PC-9 (cell line): ENCODE results near the gene SDK1. TPM values are rescaled to one million over a fixed set of nuclear protein-coding genes. Genes with fewer than 3 reads are reported as not detected.

Experiments used
- BruUV-seq: library from RNA; stranded (reverse); fragments of 400-500 nt; replicated peaks from 2 replicates; lab custom pipeline; 2021; lab: Mats Ljungman, UMichigan
- CTCF ChIA-PET: fragments of 300-600 bp; sonication (Branson Sonifier 250); formaldehyde crosslinking; loops from one replicate; lab custom pipeline; 2022; ENCODE audit warnings: antibody characterized with exemption; lab: Charles Lee
- POLR2A ChIA-PET: fragments of 300-600 bp; sonication (Branson Sonifier 250); formaldehyde crosslinking; loops from one replicate; lab custom pipeline; 2022; ENCODE audit warnings: antibody characterized with exemption; ENCODE audit not compliant: unreplicated experiment; lab: Charles Lee
- DNase-seq, 2 experiments: peaks; one replicate each; pipeline versions ENCODE4 v3.0.0 to v3.0.0-alpha.2; 2015 to 2022; ENCODE audit warnings: mixed read lengths in 1 of 2
- H2AFZ ChIP-seq: fragments of 200-600 bp; sonication (generic); 2 replicates; pipeline ENCODE4 v1.8.1; 2017; ENCODE audit warnings: antibody characterized with exemption
- H3F3A ChIP-seq: fragments of 200-600 bp; sonication (generic); 2 replicates; pipeline ENCODE4 v1.8.1; 2017; ENCODE audit warnings: antibody characterized with exemption, mild to moderate bottlenecking, low read depth; ENCODE audit not compliant: insufficient read depth
- H3K27ac ChIP-seq: fragments of 200-600 bp; sonication (generic); 2 replicates; pipeline ENCODE4 v1.6.1; 2016; ENCODE audit warnings: mixed run types
- H3K27me3 ChIP-seq: fragments of 200-600 bp; sonication (generic); 2 replicates; pipeline ENCODE4 v1.6.1; 2016; ENCODE audit warnings: low read depth, mixed run types; ENCODE audit not compliant: insufficient read depth
- H3K36me3 ChIP-seq: fragments of 200-600 bp; sonication (generic); 2 replicates; pipeline ENCODE4 v1.6.1; 2016; ENCODE audit warnings: low read depth, mixed run types
- H3K4me1 ChIP-seq: fragments of 200-600 bp; sonication (generic); replicated peaks from 2 replicates; pipeline ENCODE4 v1.6.1; 2016; ENCODE audit warnings: mixed run types; ENCODE audit not compliant: insufficient read depth
- H3K4me2 ChIP-seq: fragments of 200-600 bp; sonication (generic); 2 replicates; pipeline ENCODE4 v1.6.1; 2017; ENCODE audit warnings: mixed run types
- H3K4me3 ChIP-seq: fragments of 200-600 bp; sonication (generic); 2 replicates; pipeline ENCODE4 v1.6.1; 2016; ENCODE audit warnings: mixed run types
- H3K79me2 ChIP-seq: fragments of 200-600 bp; sonication (generic); 2 replicates; pipeline ENCODE4 v1.6.1; 2017; ENCODE audit warnings: low read depth, mixed run types
- H3K9me2 ChIP-seq: fragments of 200-600 bp; sonication (generic); 2 replicates; pipeline ENCODE4 v1.8.1; 2017; ENCODE audit warnings: mild to moderate bottlenecking; ENCODE audit not compliant: insufficient read depth
- H3K9me3 ChIP-seq: fragments of 200-600 bp; sonication (generic); 2 replicates; pipeline ENCODE4 v1.8.1; 2016; ENCODE audit warnings: low read depth; ENCODE audit not compliant: insufficient read depth
- H4K20me1 ChIP-seq: fragments of 200-600 bp; sonication (generic); 2 replicates; pipeline ENCODE4 v1.8.1; 2017; ENCODE audit not compliant: insufficient read depth
- CTCF ChIP-seq: fragments of 200-600 bp; sonication (generic); conservative IDR thresholded peaks from 2 replicates; pipeline ENCODE4 v1.6.1; 2017; ENCODE audit warnings: mixed run types, antibody characterized with exemption, mild to moderate bottlenecking, moderate library complexity
- EZH2 ChIP-seq: fragments of 200-600 bp; sonication (generic); IDR thresholded peaks from 2 replicates; pipeline ENCODE4 v1.8.0; 2017; ENCODE audit warnings: antibody characterized with exemption, low read depth
- intact Hi-C: fragments of 100-400 bp; cut with micrococcal nuclease; formaldehyde crosslinking; loops from one replicate; pipeline ENCODE4 v1.10.0; 2022; ENCODE audit not compliant: unreplicated experiment
- total RNA-seq: library from RNA; stranded (reverse); gene quantifications from 2 replicates; pipeline ENCODE4 v1.2.3, GENCODE V29; 2021

Gene SDK1
- total RNA-seq, 1 experiment from 2014 or later = not detected

- H3K4me2 ChIP-seq = no peak overlapping the region
- no peak for TF ChIP-seq CTCF
- TF ChIP-seq EZH2 = no peak
- DNase-seq = no peak
- no peak overlapping the region for H3K27ac ChIP-seq
- peaks cover 37% of the 10 kb centered on the region; the same call in 1 of the 2 replicates for H3K27me3 ChIP-seq
- BruUV-seq = no TSS peak
- no peak overlapping the region for H2AFZ ChIP-seq
- H3K9me3 ChIP-seq = no peaks in the 10 kb centered on the region
- no peaks in the 10 kb centered on the region for H3K36me3 ChIP-seq
- H3K9me2 ChIP-seq = no peaks in the 10 kb centered on the region
- H3K79me2 ChIP-seq = no peaks in the 10 kb centered on the region
- intact Hi-C loops = no loop called here
- ChIA-PET POLR2A (no interaction called here), CTCF (no interaction called here)
- no peaks in the 10 kb centered on the region for H3K4me1 ChIP-seq
- no peak overlapping the region for H3K4me3 ChIP-seq
- H4K20me1 ChIP-seq = no peaks in the 10 kb centered on the region
- no peaks in the 10 kb centered on the region for H3F3A ChIP-seq
Observed at GRCh38 chr7:3691478-3692158, 390.6 kb downstream of the SDK1 start.

- Histone ChIP-seq H3K9me3 (no peaks in the 10 kb centered on the region), H3K9me2 (no peaks in the 10 kb centered on the region), H4K20me1 (no peaks in the 10 kb centered on the region), H3K4me1 (no peaks in the 10 kb centered on the region), H3K27me3 (peaks cover 47% of the 10 kb centered on the region; the same call in 1 of the 2 replicates), H3K79me2 (no peaks in the 10 kb centered on the region), H3K36me3 (no peaks in the 10 kb centered on the region), H3K4me2 (no peak overlapping the region), H3K27ac (no peak overlapping the region), H2AFZ (no peak overlapping the region), H3K4me3 (no peak overlapping the region), H3F3A (no peaks in the 10 kb centered on the region)
- no peak for TF ChIP-seq EZH2
- no peak for TF ChIP-seq CTCF
- ChIA-PET POLR2A (no interaction called here), CTCF (no interaction called here)
- no peak for DNase-seq
- no TSS peak for BruUV-seq
- intact Hi-C loops = no loop called here
Observed at GRCh38 chr7:3695602-3696001, 394.6 kb downstream of the SDK1 start.

GRCh38 chr7:3696113-3696512 is 395.1 kb downstream of the SDK1 start:
- no peaks in the 10 kb centered on the region for H3F3A ChIP-seq
- no peak for DNase-seq
- no peaks in the 10 kb centered on the region for H4K20me1 ChIP-seq
- H3K4me1 ChIP-seq = no peaks in the 10 kb centered on the region
- TF ChIP-seq EZH2 (no peak), CTCF (no peak)
- H2AFZ ChIP-seq = no peak overlapping the region
- H3K27me3 ChIP-seq = peaks cover 47% of the 10 kb centered on the region; the same call in 1 of the 2 replicates
- no peak overlapping the region for H3K27ac ChIP-seq
- no peaks in the 10 kb centered on the region for H3K36me3 ChIP-seq
- intact Hi-C loops = no loop called here
- no peaks in the 10 kb centered on the region for H3K79me2 ChIP-seq
- no peak overlapping the region for H3K4me2 ChIP-seq
- no peaks in the 10 kb centered on the region for H3K9me3 ChIP-seq
- POLR2A ChIA-PET = no interaction called here
- no TSS peak for BruUV-seq
- CTCF ChIA-PET = no interaction called here
- no peaks in the 10 kb centered on the region for H3K9me2 ChIP-seq
- no peak overlapping the region for H3K4me3 ChIP-seq
